ENCODE measurements around the gene HOXB9. TPM values are rescaled to one million over a fixed set of nuclear protein-coding genes. Genes with fewer than 3 reads are reported as not detected.

The HOXB9 gene
- total and polyA plus RNA-seq, 9 of the 15 experiments (the other 6 are each of a cell fraction or from before 2014, with no cell fraction given), result 3.1 to 196 (median 77.6) TPM

DNA sequence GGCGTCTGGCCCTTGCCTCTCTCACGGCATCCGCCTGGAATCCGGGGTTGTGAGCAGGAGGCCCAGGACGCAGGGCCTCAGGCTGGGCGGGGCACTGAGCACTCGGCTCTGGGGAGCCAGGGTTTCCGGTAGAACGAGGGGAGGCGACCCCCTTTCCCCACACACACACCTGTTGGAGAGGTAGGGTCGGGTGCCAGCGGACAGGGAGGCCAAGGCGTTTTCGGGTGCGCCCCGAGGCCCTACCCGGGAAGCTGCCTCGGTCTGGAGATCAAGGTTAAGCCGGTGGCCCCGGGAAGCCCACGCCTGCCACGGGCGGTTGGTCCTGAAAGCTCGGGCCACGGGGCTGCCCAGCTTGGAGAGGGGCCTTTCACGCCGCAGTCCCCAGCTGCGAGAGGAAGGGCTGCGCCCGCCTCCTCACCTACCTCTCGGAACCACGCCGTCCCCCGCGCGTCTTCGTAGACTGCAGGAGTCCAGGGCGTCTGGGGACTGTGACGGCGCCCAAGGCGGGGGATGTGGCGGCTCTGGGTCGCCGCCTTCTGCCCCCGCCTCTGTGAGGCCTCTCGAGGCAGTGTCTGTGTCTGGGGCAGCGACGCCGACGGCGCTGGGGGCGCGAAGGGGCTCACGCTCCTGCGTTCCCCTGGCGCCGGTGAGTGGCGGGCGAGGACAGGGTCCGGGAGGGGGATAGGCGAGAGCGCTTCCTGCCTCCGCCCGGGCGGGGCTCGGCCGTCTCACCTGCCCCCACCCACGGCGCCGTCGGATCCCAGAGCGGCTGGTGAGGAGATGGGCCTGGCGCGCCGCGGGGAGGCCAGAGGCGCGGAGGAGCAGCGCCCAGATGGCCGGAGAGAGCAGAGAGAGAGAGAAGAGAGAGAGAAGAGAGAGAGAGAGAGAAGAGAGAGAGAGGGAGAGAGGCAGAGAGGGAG lies 20.3 kb upstream of the HOXB9 start (continued):
- TF ChIP-seq, protein P1, sequence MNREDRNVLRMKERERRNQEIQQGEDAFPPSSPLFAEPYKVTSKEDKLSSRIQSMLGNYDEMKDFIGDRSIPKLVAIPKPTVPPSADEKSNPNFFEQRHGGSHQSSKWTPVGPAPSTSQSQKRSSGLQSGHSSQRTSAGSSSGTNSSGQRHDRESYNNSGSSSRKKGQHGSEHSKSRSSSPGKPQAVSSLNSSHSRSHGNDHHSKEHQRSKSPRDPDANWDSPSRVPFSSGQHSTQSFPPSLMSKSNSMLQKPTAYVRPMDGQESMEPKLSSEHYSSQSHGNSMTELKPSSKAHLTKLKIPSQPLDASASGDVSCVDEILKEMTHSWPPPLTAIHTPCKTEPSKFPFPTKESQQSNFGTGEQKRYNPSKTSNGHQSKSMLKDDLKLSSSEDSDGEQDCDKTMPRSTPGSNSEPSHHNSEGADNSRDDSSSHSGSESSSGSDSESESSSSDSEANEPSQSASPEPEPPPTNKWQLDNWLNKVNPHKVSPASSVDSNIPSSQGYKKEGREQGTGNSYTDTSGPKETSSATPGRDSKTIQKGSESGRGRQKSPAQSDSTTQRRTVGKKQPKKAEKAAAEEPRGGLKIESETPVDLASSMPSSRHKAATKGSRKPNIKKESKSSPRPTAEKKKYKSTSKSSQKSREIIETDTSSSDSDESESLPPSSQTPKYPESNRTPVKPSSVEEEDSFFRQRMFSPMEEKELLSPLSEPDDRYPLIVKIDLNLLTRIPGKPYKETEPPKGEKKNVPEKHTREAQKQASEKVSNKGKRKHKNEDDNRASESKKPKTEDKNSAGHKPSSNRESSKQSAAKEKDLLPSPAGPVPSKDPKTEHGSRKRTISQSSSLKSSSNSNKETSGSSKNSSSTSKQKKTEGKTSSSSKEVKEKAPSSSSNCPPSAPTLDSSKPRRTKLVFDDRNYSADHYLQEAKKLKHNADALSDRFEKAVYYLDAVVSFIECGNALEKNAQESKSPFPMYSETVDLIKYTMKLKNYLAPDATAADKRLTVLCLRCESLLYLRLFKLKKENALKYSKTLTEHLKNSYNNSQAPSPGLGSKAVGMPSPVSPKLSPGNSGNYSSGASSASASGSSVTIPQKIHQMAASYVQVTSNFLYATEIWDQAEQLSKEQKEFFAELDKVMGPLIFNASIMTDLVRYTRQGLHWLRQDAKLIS (CRISPR knock-in tag; IDR thresholded peaks at IDR 0.05), result no peak
- TF ChIP-seq NCOA1 (IDR thresholded peaks at IDR 0.05; ENCODE audit: low read depth) (no peak), ZBTB7A (IDR thresholded peaks at IDR 0.05; ENCODE audit: borderline replicate concordance, control insufficient read depth, low read depth, low read length) (peak; percentile 87), ZNF165 (CRISPR knock-in tag; IDR thresholded peaks at IDR 0.05; ENCODE audit: borderline replicate concordance) (no peak), MTA3 (IDR thresholded peaks at IDR 0.05; ENCODE audit: borderline replicate concordance) (0 out of 2 replicates have a peak, but pooled peaks have one; percentile 63), ZNF324 (CRISPR knock-in tag; IDR thresholded peaks at IDR 0.05) (no peak), RFX5 (IDR thresholded peaks at IDR 0.05; ENCODE audit: low read depth, low read length) (no peak), PHB (CRISPR knock-in tag; IDR thresholded peaks at IDR 0.05) (no peak), SIX5 (IDR thresholded peaks at IDR 0.05; ENCODE audit: borderline replicate concordance in 1 of 2, insufficient read depth in 1 of 2, low read depth in 1 of 2, low read length in 2 of 2) (no peak), TCFL5 (CRISPR knock-in tag; conservative IDR thresholded peaks at IDR 0.05) (no peak), ZNF785 (CRISPR knock-in tag; IDR thresholded peaks at IDR 0.05) (no peak), KDM1A (IDR thresholded peaks at IDR 0.05) (no peak), BRD4 (IDR thresholded peaks at IDR 0.05) (no peak), JUND (IDR thresholded peaks at IDR 0.05; ENCODE audit: borderline replicate concordance, low read depth, low read length) (no peak), JUND (tag; IDR thresholded peaks at IDR 0.05; ENCODE audit: borderline replicate concordance, low read depth, low read length) (no peak), ZNF57 (CRISPR knock-in tag; IDR thresholded peaks at IDR 0.05) (no peak), SNRNP70 (optimal IDR thresholded peaks at IDR 0.05; ENCODE audit: low read depth, low read length) (no peak), ZNF77 (CRISPR knock-in tag; IDR thresholded peaks at IDR 0.05) (no peak)
- TF ChIP-seq, protein P2, sequence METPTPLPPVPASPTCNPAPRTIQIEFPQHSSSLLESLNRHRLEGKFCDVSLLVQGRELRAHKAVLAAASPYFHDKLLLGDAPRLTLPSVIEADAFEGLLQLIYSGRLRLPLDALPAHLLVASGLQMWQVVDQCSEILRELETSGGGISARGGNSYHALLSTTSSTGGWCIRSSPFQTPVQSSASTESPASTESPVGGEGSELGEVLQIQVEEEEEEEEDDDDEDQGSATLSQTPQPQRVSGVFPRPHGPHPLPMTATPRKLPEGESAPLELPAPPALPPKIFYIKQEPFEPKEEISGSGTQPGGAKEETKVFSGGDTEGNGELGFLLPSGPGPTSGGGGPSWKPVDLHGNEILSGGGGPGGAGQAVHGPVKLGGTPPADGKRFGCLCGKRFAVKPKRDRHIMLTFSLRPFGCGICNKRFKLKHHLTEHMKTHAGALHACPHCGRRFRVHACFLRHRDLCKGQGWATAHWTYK (CRISPR knock-in tag; IDR thresholded peaks at IDR 0.05), result no peak
- TF ChIP-seq, protein P3, sequence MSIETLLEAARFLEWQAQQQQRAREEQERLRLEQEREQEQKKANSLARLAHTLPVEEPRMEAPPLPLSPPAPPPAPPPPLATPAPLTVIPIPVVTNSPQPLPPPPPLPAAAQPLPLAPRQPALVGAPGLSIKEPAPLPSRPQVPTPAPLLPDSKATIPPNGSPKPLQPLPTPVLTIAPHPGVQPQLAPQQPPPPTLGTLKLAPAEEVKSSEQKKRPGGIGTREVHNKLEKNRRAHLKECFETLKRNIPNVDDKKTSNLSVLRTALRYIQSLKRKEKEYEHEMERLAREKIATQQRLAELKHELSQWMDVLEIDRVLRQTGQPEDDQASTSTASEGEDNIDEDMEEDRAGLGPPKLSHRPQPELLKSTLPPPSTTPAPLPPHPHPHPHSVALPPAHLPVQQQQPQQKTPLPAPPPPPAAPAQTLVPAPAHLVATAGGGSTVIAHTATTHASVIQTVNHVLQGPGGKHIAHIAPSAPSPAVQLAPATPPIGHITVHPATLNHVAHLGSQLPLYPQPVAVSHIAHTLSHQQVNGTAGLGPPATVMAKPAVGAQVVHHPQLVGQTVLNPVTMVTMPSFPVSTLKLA (conservative IDR thresholded peaks at IDR 0.05), result 0 out of 4 replicates have a peak, but pooled peaks of 1 of the 2 experiments have one; percentile 41
- TF ChIP-seq, protein P4, sequence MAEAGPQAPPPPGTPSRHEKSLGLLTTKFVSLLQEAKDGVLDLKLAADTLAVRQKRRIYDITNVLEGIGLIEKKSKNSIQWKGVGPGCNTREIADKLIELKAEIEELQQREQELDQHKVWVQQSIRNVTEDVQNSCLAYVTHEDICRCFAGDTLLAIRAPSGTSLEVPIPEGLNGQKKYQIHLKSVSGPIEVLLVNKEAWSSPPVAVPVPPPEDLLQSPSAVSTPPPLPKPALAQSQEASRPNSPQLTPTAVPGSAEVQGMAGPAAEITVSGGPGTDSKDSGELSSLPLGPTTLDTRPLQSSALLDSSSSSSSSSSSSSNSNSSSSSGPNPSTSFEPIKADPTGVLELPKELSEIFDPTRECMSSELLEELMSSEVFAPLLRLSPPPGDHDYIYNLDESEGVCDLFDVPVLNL (CRISPR knock-in tag; IDR thresholded peaks at IDR 0.05; ENCODE audit: low read depth), result no peak

Data from K562 (cell line).